SK-N-SH (cell line): Measurements from ENCODE around the gene DENND1A.

Experiments used
- CHD2 ChIP-seq: fragments of 150-350 bp; IDR thresholded peaks from 2 replicates; pipeline ENCODE4 v1.6.1; 2018; ENCODE audit warnings: low read length; ENCODE audit not compliant: partially characterized antibody
- CTCF ChIP-seq: fragments of 200-600 bp; sonication (generic); IDR thresholded peaks from 2 replicates; pipeline ENCODE4 v1.6.1; 2017; ENCODE audit warnings: antibody characterized with exemption, mild to moderate bottlenecking, moderate library complexity
- REST ChIP-seq: IDR thresholded peaks from 2 replicates; pipeline ENCODE4 v1.6.1; 2012; ENCODE audit warnings: mild to moderate bottlenecking, low read depth, low read length, moderate library complexity

DNA sequence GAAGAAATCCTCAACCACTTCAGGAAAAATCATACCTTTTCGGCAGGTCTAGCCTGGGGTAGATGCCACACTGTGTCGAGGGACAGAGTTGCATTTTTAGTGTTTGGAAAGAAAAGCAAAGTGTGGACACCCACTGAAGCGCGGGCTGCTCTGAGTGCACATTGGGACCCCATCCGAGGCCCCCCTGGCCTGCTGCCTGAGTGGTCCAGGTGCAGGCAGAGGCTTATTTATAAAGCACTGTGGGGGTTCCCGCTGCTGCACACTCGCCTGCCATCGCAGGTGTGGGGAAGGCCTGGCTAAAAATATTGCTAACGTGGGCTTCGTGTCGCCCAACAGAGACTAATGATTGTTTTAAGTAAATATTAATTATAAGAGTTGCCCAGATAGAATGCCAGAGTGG lies 454.5 kb downstream of the DENND1A start:
- TF ChIP-seq CTCF, result no peak
- TF ChIP-seq CHD2, result no peak
- TF ChIP-seq REST, result no peak
